HG02759 (cell line): Measurements from ENCODE around the gene HOXB1.
"Not testable (repeated sequence)": the region's sequence is repeated elsewhere in the genome, so short reads cannot be mapped to it uniquely, and the experiment has no call there.

ENCODE experiments used
- ATAC-seq: cut with Tn5 transposase; IDR thresholded peaks from one replicate; pipeline ENCODE4 v1.9.1; 2021; ENCODE audit warnings: mild to moderate bottlenecking, moderate library complexity; ENCODE audit not compliant: unreplicated experiment

The HOXB1 gene

GRCh38 chr17:48499735-48500434 lies 30.9 kb downstream of the HOXB1 start:
- ATAC-seq = no peak

GRCh38 chr17:48499248-48499647 lies 31.6 kb downstream of the HOXB1 start:
- ATAC-seq = no peak

GRCh38 chr17:48498164-48498850 lies 32.5 kb downstream of the HOXB1 start:
- ATAC-seq = no peak

- no peak for ATAC-seq
Observed at GRCh38 chr17:48497103-48497502, 33.7 kb downstream of the HOXB1 start.

- no peak for ATAC-seq
Observed at GRCh38 chr17:48494335-48494734, 36.5 kb downstream of the HOXB1 start.

- peak; percentile 77 for ATAC-seq
Observed at GRCh38 chr17:48492401-48493298, 38.2 kb downstream of the HOXB1 start.

GRCh38 chr17:48491527-48492273 lies 39.1 kb downstream of the HOXB1 start:
- ATAC-seq = no peak

- ATAC-seq = no peak
Observed at GRCh38 chr17:48490451-48490892, 40.3 kb downstream of the HOXB1 start.

GRCh38 chr17:48489781-48490180 lies 41.0 kb downstream of the HOXB1 start:
- no peak for ATAC-seq

- no peak for ATAC-seq
Observed at GRCh38 chr17:48488548-48489106, 42.2 kb downstream of the HOXB1 start.

- ATAC-seq = no peak
Observed at GRCh38 chr17:48487221-48487620, 43.6 kb downstream of the HOXB1 start.

GRCh38 chr17:48486557-48486956 lies 44.3 kb downstream of the HOXB1 start:
- no peak for ATAC-seq

GRCh38 chr17:48484850-48485249 lies 46.0 kb downstream of the HOXB1 start:
- no peak for ATAC-seq

- no peak for ATAC-seq
Observed at GRCh38 chr17:48484256-48484655, 46.6 kb downstream of the HOXB1 start.

GRCh38 chr17:48483471-48484131 lies 47.2 kb downstream of the HOXB1 start:
- no peak for ATAC-seq

GRCh38 chr17:48483004-48483403 lies 47.8 kb downstream of the HOXB1 start:
- ATAC-seq = no peak

GRCh38 chr17:48482301-48482700 lies 48.5 kb downstream of the HOXB1 start:
- not testable (repeated sequence) for ATAC-seq

- ATAC-seq = no peak
Observed at GRCh38 chr17:48479014-48479402, 51.8 kb downstream of the HOXB1 start.
